CD8-positive, alpha-beta memory T cell (primary cell): ENCODE measurements around the gene APBA2. TPM values are rescaled to one million over a fixed set of nuclear protein-coding genes. Genes with fewer than 3 reads are reported as not detected.
"Not testable (repeated sequence)": the region's sequence is repeated elsewhere in the genome, so short reads cannot be mapped to it uniquely, and the experiment has no call there.

Experiments
- CTCF ChIA-PET: fragments of 350-600 bp; sonication (Branson Sonifier 250); formaldehyde crosslinking; loops from one replicate; lab custom pipeline; 2021; ENCODE audit warnings: antibody characterized with exemption; lab: Charles Lee
- POLR2A ChIA-PET: fragments of 350-600 bp; sonication (Branson Sonifier 250); formaldehyde crosslinking; loops from one replicate; lab custom pipeline; 2021; ENCODE audit warnings: antibody characterized with exemption; lab: Charles Lee
- DNase-seq, 5 donors: peaks; one replicate each; pipeline versions ENCODE4 v3.0.0 to v3.0.0-alpha.2; 2020 to 2022; ENCODE audit warnings: mixed read lengths in 1 of 5
- H3K27ac ChIP-seq: one replicate; pipeline ENCODE4 v1.7.0; 2013; ENCODE audit warnings: low read depth, mild to moderate bottlenecking, low read length, moderate library complexity
- H3K27me3 ChIP-seq: 2 replicates; pipeline ENCODE4 v1.7.0; 2013; ENCODE audit warnings: low read length, mild to moderate bottlenecking; ENCODE audit not compliant: insufficient read depth, poor library complexity, severe bottlenecking
- H3K36me3 ChIP-seq: 2 replicates; pipeline ENCODE4 v1.7.0; 2013; ENCODE audit warnings: mild to moderate bottlenecking, low read length, moderate library complexity; ENCODE audit not compliant: insufficient read depth
- H3K4me1 ChIP-seq: 2 replicates; pipeline ENCODE4 v1.7.0; 2013; ENCODE audit warnings: mild to moderate bottlenecking, low read length, moderate library complexity; ENCODE audit not compliant: insufficient read depth
- H3K4me3 ChIP-seq: 2 replicates; pipeline ENCODE4 v1.7.0; 2013; ENCODE audit warnings: mild to moderate bottlenecking, low read length
- H3K9me3 ChIP-seq: 2 replicates; pipeline ENCODE4 v1.7.0; 2013; ENCODE audit warnings: mild to moderate bottlenecking, low read length
- H3K27ac Mint-ChIP-seq, 8 donors: one replicate each; pipeline ENCODE4 v1.8.0; 2020 to 2021; ENCODE audit warnings: mixed read lengths in 8 of 8, mild to moderate bottlenecking in 6 of 8, inconsistent platforms in 3 of 8, moderate library complexity in 3 of 8
- H3K27me3 Mint-ChIP-seq, 2 donors: one replicate each; pipeline ENCODE4 v1.8.0; 2020 to 2021; ENCODE audit warnings: mixed read lengths in 2 of 2, mild to moderate bottlenecking in 1 of 2, moderate library complexity in 1 of 2
- H3K36me3 Mint-ChIP-seq, 3 donors: one replicate each; pipeline ENCODE4 v1.8.0; 2020 to 2021; ENCODE audit warnings: mixed read lengths in 3 of 3, inconsistent platforms in 1 of 3, mild to moderate bottlenecking in 1 of 3
- H3K4me1 Mint-ChIP-seq, 3 donors: one replicate each; pipeline ENCODE4 v1.8.0; 2020 to 2021; ENCODE audit warnings: mixed read lengths in 3 of 3, inconsistent platforms in 1 of 3, mild to moderate bottlenecking in 1 of 3
- H3K4me3 Mint-ChIP-seq, 7 donors: one replicate each; pipeline ENCODE4 v1.8.0; 2020 to 2021; ENCODE audit warnings: mixed read lengths in 7 of 7, mild to moderate bottlenecking in 6 of 7, moderate library complexity in 4 of 7, inconsistent platforms in 2 of 7
- H3K9me3 Mint-ChIP-seq, 5 donors: one replicate each; pipeline ENCODE4 v1.8.0; 2020 to 2022; ENCODE audit warnings: mixed read lengths in 5 of 5, mild to moderate bottlenecking in 3 of 5, moderate library complexity in 2 of 5, inconsistent platforms in 1 of 5
- polyA plus RNA-seq: library from polyadenylated mRNA; unstranded; fragments of 300-500 nt; fragmentation: Illumina TruSeq; gene quantifications from one replicate; pipeline ENCODE4 v1.2.3, GENCODE V29; 2021
- total RNA-seq, 2 experiments: library from RNA; stranded (reverse); gene quantifications; one replicate each; pipeline ENCODE4 v1.2.3, GENCODE V29; 2021

APBA2 gene
- total and polyA plus RNA-seq, 3 experiments from 2014 or later: 15.7 to 38.8 (median 18.0) TPM

DNA sequence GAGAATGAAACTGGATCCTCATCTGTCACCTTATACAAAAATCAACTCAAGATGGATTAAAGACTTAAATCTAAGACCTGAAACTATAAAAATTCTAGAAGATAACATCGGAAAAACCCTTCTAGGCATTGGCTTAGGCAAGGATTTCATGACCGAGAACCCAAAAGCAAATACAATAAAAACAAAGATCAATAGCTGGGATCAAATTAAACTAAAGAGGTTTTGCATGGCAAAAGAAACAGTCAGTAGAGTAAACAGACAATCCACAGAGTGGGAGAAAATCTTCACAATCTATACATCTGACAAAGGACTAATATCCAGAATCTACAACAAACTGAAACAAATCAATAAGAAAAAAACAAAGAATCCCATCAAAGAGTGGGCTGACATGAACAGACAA is 281.3 kb downstream of the APBA2 start:
- H3K4me1 Mint-ChIP-seq, DNase-seq, H3K9me3 Mint-ChIP-seq, H3K4me3 Mint-ChIP-seq, H3K27me3 ChIP-seq, H3K27ac ChIP-seq, H3K27ac Mint-ChIP-seq, H3K36me3 Mint-ChIP-seq, CTCF ChIA-PET, H3K36me3 ChIP-seq, H3K4me1 ChIP-seq, POLR2A ChIA-PET, H3K9me3 ChIP-seq, H3K4me3 ChIP-seq: not testable (repeated sequence)
- H3K27me3 Mint-ChIP-seq: peaks cover 19 to 64% of the 10 kb centered on the region in 2 donors

Other genes with a start within 250 kb of the APBA2 start
- under 1 TPM in 1 of 2 experiments, not detected in 1; 0.53 TPM for gene GOLGA8M, start 173.6 kb upstream of the APBA2 start, total RNA-seq
- gene GOLGA8M, start 173.6 kb upstream of the APBA2 start, polyA plus RNA-seq: not detected
- gene GOLGA6L7, start 37.3 kb upstream of the APBA2 start, total RNA-seq: not detected
- gene GOLGA6L7, start 37.3 kb upstream of the APBA2 start, polyA plus RNA-seq: not detected